Stimulated activated CD8-positive, alpha-beta memory T cell treated with anti-CD3 and anti-CD28 coated beads, Interleukin-15, amount 100 ng/mL, for 4 hours (primary cell): ENCODE measurements around the gene ACSL6.
"Not testable (repeated sequence)": the region's sequence is repeated elsewhere in the genome, so short reads cannot be mapped to it uniquely, and the experiment has no call there.

Experiments used
- DNase-seq, 2 donors: peaks; one replicate each; pipeline ENCODE4 v3.0.0-alpha.2; 2020; ENCODE audit warnings: low read depth in 2 of 2

Gene ACSL6

DNA sequence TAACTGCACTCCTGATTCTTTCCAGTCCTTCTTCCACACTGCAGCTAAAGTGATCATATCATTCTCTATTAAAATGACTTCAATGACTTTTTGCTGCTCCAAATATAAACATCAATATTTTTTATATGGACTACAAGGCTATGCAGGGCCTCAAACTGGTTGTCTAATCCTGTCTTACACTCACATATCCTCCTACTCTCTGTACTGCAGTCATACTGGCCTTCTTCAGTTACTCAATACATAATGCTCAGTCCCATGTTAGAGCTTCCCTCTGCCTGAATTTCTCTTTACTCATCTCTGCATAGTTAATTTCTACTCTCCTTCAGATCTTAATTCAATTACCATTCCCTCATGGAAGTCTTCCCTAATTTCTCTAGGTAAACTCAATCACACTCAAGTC, 69.4 kb downstream of the ACSL6 start:
- no peak for DNase-seq

DNA sequence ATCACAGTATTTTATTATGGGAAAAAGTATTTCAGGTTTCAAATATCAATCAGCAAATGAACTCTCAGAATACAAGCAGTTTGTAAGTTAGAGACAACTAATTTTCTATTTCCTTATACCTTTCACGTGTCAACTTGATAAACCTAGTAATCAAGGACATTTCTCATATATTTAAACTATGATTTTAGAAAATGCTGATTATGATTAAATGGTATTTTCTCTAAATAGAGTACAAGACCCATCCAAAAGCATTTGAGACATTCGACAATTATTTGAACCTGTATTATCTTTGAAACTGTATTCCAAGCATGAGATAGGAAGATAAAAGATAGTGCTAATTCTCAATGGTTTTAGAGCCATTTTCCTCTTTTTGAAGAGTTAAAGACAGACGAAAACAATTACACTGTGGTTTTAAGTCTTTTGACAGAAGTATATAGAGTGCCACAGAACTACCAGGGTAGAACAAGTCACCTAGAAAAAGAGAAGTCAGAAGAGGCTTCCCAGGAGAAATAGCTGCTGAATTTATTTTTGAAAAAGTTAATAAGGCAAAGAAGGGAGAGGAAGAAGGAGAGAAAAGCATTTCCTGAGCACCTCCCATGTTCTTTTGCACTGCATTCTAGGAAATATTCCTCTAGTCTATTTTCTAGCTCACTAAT, 71.6 kb downstream of the ACSL6 start:
- DNase-seq: no peak

DNA sequence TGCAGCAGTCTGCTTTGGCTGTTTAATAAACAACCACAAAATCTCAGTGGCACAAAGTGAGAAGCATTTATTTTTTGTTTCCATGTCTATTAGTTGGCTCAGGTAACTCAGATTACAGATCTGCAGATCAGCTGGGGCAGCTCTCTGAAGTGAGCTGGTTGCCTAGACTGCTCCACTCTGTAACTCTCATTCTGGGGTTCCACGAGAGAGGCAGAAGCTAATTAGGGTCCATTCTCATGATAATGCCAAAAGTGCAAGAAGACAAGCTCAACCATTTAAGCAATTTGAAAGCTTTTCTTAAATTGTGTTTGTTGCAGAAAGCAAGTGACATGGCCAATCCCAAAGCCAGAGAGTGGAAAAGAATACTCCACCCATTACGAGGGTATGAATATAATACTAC, 79.2 kb downstream of the ACSL6 start:
- no peak for DNase-seq

DNA sequence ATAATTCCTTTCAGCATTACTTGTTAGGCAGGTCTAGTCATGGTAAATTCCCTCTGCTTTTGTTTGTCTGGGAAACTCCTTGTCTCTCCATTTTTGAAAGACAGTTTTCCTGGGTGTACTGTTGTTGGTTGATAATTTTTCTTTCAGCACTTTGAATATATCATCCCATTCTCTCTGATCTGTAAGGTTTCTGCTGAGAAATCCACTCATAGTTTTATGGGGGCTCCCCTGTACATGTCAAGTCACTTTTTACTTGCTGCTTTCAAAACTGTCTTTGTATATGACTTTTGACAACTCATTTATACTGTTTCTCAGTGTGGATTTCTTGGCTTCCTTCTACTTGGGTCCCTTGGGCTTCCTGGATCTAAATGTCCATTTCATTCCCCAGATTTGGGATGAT, 82.5 kb downstream of the ACSL6 start:
- no peak for DNase-seq

DNA sequence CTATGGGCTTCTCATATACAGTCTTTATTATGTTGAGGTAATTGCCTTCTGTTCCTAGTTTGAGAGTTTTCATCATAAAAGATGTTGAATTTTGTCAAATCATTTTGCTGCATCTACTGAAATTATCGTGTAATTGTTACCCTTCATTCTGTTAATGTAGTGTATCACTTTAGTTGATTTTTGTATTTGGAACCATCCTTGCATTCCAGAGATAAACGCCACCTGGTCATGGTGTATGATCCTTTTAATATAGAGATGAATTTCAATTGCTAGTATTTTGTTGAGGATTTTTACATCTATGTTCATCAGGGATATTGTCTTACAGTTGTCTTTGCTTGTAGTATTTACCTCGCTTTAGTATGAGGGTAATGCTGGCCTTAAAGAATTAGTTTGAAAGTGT, 85.3 kb downstream of the ACSL6 start:
- no peak for DNase-seq

DNA sequence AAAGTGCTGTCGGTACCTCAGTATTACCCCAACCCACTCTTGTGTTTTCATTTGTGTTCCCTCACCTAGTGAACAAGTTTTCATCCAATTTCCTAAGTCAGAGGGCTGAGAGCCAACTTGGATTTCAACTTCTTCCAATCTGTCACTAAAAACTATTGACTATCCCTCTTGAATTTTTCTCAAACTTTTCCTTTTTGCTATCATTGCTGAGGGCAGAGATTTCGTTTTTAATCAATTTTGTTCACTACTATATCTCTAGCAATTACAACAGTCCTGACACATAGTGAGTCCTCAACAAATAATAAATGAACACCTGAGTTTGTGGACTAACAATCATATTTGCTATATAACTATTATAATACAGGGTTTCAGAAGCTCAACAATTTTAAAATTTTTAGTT, 95.0 kb downstream of the ACSL6 start:
- DNase-seq: no peak

DNA sequence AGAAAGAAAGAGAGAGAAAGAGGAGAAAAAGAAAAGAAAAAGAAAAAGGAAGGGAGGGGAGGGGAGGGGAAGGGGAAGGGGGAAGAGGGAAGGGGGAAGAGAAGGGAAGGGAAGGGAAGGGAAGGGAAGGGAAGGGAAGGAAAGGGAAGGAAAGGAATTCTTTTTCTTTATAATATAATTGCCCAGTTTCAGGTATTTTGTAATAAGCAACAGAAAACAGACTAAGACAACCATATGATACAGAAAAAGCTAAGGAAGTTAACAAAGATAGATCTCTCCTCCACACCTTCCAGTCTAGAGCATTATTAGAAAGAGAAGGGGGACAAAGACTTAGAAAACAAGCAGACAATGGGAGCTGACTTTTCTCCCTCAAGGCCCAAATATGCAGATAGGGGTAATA, 97.0 kb downstream of the ACSL6 start:
- no peak for DNase-seq

DNA sequence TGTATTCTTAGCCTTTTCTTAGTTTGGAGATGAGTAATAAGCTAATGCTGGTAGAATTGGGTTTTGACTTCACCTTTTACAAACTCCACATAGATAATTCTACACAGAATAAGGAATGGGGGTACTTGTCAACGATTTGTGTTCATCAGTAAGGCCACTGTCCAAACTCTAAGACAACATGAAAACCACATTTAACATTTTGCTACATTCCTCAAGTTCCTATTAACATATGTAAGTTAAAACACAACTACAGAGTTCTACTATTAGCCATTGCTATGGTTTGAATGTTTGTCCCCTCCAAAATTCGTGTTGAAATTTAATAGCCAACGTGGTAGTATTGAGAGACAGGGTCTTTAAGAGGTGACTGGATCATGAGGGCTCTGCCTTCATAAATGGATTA, 97.9 kb downstream of the ACSL6 start:
- DNase-seq: no peak

DNA sequence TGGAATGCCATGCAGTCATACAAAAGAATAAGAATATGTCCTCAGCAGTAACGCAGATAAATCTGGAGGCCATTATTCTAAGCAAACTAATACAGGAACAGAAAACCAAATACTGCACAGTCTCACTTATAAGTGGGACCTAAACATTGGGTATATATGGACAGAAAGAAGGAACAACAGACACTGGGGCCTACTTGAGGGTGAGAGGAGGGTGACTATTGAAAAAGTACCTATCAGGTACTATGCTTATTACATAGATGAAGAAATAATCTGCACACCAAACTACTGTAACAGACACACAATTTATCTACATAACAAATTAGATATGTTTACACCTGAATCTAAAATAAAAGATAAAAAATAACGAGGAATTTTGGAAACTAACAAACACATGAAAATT, 104.8 kb downstream of the ACSL6 start:
- no peak for DNase-seq

DNA sequence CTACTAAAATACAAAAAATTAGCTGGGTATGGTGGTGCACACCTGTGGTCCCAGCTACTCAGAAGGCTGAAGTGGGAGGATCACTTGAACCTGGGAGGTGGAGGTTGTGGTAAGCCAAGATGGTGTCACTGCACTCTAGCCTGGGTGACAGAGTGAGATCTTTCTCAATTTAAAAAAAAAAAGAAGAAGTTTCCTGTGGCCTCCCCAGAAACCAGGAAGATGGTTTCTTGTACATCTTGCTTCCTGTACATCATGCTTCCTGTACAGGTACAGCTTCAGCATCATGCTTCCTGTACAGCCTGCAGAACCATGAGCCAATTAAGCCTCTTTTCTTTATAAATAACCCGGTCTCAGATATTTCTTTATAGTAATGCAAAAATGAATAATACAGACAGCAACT, 109.2 kb downstream of the ACSL6 start:
- DNase-seq: not testable (repeated sequence)
